PC-3 (cell line): Measurements from ENCODE around the gene EPHB3. TPM values are rescaled to one million over a fixed set of nuclear protein-coding genes. Genes with fewer than 3 reads are reported as not detected.

Experiments
- ATAC-seq: fragments of 200-7000 bp; cut with Tn5 transposase; 2 replicates; pipeline ENCODE4 v1.9.1; 2020; ENCODE audit warnings: mild to moderate bottlenecking, moderate library complexity
- BruUV-seq: library from RNA; stranded (reverse); fragments of 400-500 nt; replicated peaks from 2 replicates; lab custom pipeline; 2021; lab: Mats Ljungman, UMichigan
- CTCF ChIA-PET: fragments of 300-600 bp; sonication (Branson Sonifier 250); formaldehyde crosslinking; loops from one replicate; lab custom pipeline; 2022; ENCODE audit warnings: antibody characterized with exemption; lab: Charles Lee
- POLR2A ChIA-PET: fragments of 300-600 bp; sonication (Branson Sonifier 250); formaldehyde crosslinking; loops from one replicate; lab custom pipeline; 2022; ENCODE audit warnings: antibody characterized with exemption; ENCODE audit not compliant: unreplicated experiment; lab: Charles Lee
- DNase-seq: peaks from one replicate; pipeline ENCODE4 v3.0.0-alpha.2; 2015
- H2AFZ ChIP-seq: fragments of 300-600 bp; sonication (generic); 2 replicates; pipeline ENCODE4 v1.6.0; 2016; ENCODE audit warnings: antibody characterized with exemption, low read length
- H3F3A ChIP-seq: fragments of 300-600 bp; sonication (generic); one replicate; pipeline ENCODE4 v1.6.0; 2017; ENCODE audit warnings: antibody characterized with exemption, low read length, control low read depth, mild to moderate bottlenecking; ENCODE audit not compliant: unreplicated experiment
- H3K27ac ChIP-seq: fragments of 300-600 bp; sonication (generic); 2 replicates; pipeline ENCODE4 v1.5.1; 2016; ENCODE audit warnings: mild to moderate bottlenecking, low read length
- H3K27me3 ChIP-seq: fragments of 300-600 bp; sonication (generic); 2 replicates; pipeline ENCODE4 v1.6.1; 2016; ENCODE audit warnings: low read length, mixed read lengths
- H3K36me3 ChIP-seq: fragments of 300-600 bp; sonication (generic); 2 replicates; pipeline ENCODE4 v1.6.1; 2016; ENCODE audit warnings: low read depth, mixed run types, low read length, mixed read lengths
- H3K4me1 ChIP-seq: fragments of 300-600 bp; sonication (generic); 2 replicates; pipeline ENCODE4 v1.5.1; 2016; ENCODE audit warnings: low read length; ENCODE audit not compliant: insufficient read depth
- H3K4me2 ChIP-seq: fragments of 300-600 bp; sonication (generic); 2 replicates; pipeline ENCODE4 v1.6.0; 2016; ENCODE audit warnings: low read length
- H3K4me3 ChIP-seq: fragments of 300-600 bp; sonication (generic); 2 replicates; pipeline ENCODE4 v1.5.1; 2016; ENCODE audit warnings: mild to moderate bottlenecking, low read length, mixed read lengths
- H3K79me2 ChIP-seq: fragments of 300-600 bp; sonication (generic); 2 replicates; pipeline ENCODE4 v1.6.1; 2017; ENCODE audit warnings: low read length, mixed read lengths
- H3K9ac ChIP-seq: fragments of 300-600 bp; sonication (generic); 2 replicates; pipeline ENCODE4 v1.6.0; 2016; ENCODE audit warnings: mild to moderate bottlenecking, low read length
- H3K9me2 ChIP-seq: fragments of 300-600 bp; sonication (generic); replicated peaks from 2 replicates; pipeline ENCODE4 v1.6.1; 2016; ENCODE audit warnings: mixed run types, low read length, mixed read lengths
- H3K9me3 ChIP-seq: fragments of 300-600 bp; sonication (generic); 2 replicates; pipeline ENCODE4 v1.6.1; 2016; ENCODE audit warnings: low read length, mixed read lengths
- H4K20me1 ChIP-seq: fragments of 300-600 bp; sonication (generic); 2 replicates; pipeline ENCODE4 v1.6.1; 2016; ENCODE audit warnings: low read length, mixed read lengths
- EZH2 ChIP-seq: fragments of 300-600 bp; sonication (generic); IDR thresholded peaks from one replicate; pipeline ENCODE4 v1.6.1; 2017; ENCODE audit warnings: antibody characterized with exemption, mild to moderate bottlenecking, low read length; ENCODE audit not compliant: unreplicated experiment
- EZH2phosphoT487 ChIP-seq: fragments of 300-600 bp; sonication (generic); IDR thresholded peaks from 2 replicates; pipeline ENCODE4 v1.6.1; 2018; ENCODE audit warnings: mild to moderate bottlenecking, antibody characterized with exemption, low read length, borderline replicate concordance
- intact Hi-C: fragments of 100-400 bp; cut with micrococcal nuclease; formaldehyde crosslinking; loops from 2 replicates; pipeline ENCODE4 v1.9.0; 2023
- total RNA-seq: library from RNA; depleted of rRNA; stranded (reverse); fragments of >200 nt; gene quantifications from 2 replicates; pipeline ENCODE4 v1.2.3, GENCODE V29; 2014
- TF ChIP-seq, protein P1 (sequence below): fragments of 300-600 bp; sonication (generic); conservative IDR thresholded peaks from 2 replicates; pipeline ENCODE4 v1.5.1; 2017; ENCODE audit warnings: antibody characterized with exemption, low read depth, mild to moderate bottlenecking, low read length

EPHB3 gene
- total RNA-seq, 1 experiment from 2014 or later, result 18.2 TPM

DNA sequence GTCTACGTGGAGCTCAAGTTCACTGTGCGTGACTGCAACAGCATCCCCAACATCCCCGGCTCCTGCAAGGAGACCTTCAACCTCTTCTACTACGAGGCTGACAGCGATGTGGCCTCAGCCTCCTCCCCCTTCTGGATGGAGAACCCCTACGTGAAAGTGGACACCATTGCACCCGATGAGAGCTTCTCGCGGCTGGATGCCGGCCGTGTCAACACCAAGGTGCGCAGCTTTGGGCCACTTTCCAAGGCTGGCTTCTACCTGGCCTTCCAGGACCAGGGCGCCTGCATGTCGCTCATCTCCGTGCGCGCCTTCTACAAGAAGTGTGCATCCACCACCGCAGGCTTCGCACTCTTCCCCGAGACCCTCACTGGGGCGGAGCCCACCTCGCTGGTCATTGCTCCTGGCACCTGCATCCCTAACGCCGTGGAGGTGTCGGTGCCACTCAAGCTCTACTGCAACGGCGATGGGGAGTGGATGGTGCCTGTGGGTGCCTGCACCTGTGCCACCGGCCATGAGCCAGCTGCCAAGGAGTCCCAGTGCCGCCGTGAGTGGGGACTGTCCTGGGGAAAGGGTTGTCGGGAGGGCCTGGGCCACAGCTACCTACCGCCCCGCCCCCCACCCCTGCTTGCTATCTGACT is 11.2 kb downstream of the EPHB3 start:
- Histone ChIP-seq H3K4me2 (no peak overlapping the region), H3K27ac (no peak overlapping the region), H3K4me3 (no peak overlapping the region), H3K36me3 (no peaks in the 10 kb centered on the region), H3K9me3 (no peaks in the 10 kb centered on the region), H3K4me1 (peaks cover 15% of the 10 kb centered on the region), H4K20me1 (no peaks in the 10 kb centered on the region), H3K27me3 (no peaks in the 10 kb centered on the region), H3K79me2 (peaks cover 25% of the 10 kb centered on the region), H3F3A (no peaks in the 10 kb centered on the region), H3K9ac (no peak overlapping the region), H2AFZ (no peak overlapping the region), H3K9me2 (no peaks in the 10 kb centered on the region)
- ChIA-PET CTCF (no interaction called here), POLR2A (no interaction called here)
- TF ChIP-seq EZH2phosphoT487, result no peak
- TF ChIP-seq, protein P1, sequence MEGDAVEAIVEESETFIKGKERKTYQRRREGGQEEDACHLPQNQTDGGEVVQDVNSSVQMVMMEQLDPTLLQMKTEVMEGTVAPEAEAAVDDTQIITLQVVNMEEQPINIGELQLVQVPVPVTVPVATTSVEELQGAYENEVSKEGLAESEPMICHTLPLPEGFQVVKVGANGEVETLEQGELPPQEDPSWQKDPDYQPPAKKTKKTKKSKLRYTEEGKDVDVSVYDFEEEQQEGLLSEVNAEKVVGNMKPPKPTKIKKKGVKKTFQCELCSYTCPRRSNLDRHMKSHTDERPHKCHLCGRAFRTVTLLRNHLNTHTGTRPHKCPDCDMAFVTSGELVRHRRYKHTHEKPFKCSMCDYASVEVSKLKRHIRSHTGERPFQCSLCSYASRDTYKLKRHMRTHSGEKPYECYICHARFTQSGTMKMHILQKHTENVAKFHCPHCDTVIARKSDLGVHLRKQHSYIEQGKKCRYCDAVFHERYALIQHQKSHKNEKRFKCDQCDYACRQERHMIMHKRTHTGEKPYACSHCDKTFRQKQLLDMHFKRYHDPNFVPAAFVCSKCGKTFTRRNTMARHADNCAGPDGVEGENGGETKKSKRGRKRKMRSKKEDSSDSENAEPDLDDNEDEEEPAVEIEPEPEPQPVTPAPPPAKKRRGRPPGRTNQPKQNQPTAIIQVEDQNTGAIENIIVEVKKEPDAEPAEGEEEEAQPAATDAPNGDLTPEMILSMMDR, result no peak
- no peak for TF ChIP-seq EZH2
- intact Hi-C loops, result no loop called here
- ATAC-seq (no peak), DNase-seq (no peak)
- BruUV-seq, result no TSS peak

DNA sequence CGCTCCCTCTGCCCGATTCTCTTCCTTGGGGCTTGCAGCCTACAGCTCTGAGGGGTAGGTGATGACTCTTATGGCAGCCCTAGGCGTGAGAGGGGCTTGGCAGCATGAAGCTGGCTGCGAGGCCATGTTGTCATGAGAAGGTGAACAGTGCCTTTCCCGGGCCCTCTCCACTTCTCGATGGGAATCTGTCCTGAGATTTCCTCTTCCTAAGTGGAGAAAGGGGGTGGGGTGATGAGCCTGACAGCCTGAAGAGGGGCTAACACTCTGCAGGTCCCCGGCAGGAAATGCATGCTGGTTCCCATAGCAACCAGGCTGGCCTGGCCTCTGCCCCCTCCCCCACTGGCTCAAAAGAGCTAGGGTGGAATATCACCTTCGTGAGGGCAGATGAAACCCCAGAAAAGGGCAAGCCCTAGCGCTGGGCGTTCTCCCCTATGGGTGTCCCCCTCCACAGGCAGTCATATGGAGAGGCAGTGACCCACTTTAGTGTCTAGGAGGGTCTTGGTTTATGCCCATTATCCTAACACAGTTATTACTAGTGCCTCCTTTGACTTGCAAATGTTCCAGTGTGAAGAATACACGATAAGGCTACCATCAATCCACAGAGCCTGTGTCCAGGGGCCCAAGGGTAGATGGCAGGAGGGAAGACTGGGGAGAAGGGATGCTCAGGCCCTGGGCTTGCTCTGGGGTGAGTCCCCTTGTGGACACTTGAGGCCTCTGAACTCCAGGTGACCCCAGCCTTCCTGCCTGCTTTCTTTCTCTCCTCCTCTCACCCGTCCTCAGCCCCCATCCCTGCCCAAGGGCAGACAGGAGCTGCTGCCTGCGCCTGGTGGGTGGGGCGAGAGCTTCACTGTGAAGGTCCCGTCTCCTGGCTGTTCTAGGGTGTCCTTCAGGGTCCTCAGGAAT is 13.2 kb downstream of the EPHB3 start:
- no TSS peak for BruUV-seq
- CTCF ChIA-PET, result no interaction called here

More for the DNA sequence above, 13.2 kb downstream of the EPHB3 start:
- Histone ChIP-seq H2AFZ (no peak overlapping the region), H3K9me3 (no peaks in the 10 kb centered on the region), H3K36me3 (no peaks in the 10 kb centered on the region; the same call in 1 of the 2 replicates), H3K79me2 (peaks cover 7% of the 10 kb centered on the region), H3K4me2 (no peak overlapping the region), H3K9ac (no peak overlapping the region), H3F3A (no peaks in the 10 kb centered on the region), H3K4me1 (peaks cover under 1% of the 10 kb centered on the region; the same call in 1 of the 2 replicates), H4K20me1 (no peaks in the 10 kb centered on the region), H3K27ac (no peak overlapping the region), H3K4me3 (no peak overlapping the region), H3K27me3 (no peaks in the 10 kb centered on the region), H3K9me2 (no peaks in the 10 kb centered on the region)
- no peak for ATAC-seq
- intact Hi-C loops, result no loop called here
- POLR2A ChIA-PET, result no interaction called here
- TF ChIP-seq, protein P1, result no peak
- TF ChIP-seq EZH2phosphoT487, result no peak
- TF ChIP-seq EZH2, result no peak
- DNase-seq, result no peak
